Thoracic aorta (tissue), 2 donors: ENCODE measurements around the gene ACO2. TPM values are rescaled to one million over a fixed set of nuclear protein-coding genes. Genes with fewer than 3 reads are reported as not detected.

Experiments used
- ATAC-seq: fragments of 150-250 bp; one replicate; pipeline ENCODE4 v1.8.0; 2017; ENCODE audit warnings: low read depth; ENCODE audit not compliant: insufficient number of reproducible peaks, low FRiP score
- DNase-seq: peaks from one replicate; pipeline ENCODE4 v3.0.0-alpha.2; 2020; ENCODE audit warnings: low spot score
- H3K27ac ChIP-seq, 2 donors: fragments of 200-600 bp; sonication (generic); 1 replicate in 1 of 2; 2 replicates in 1 of 2; pipeline ENCODE4 v1.5.1; 2016; ENCODE audit warnings: mild to moderate bottlenecking in 2 of 2, moderate library complexity in 2 of 2
- H3K27me3 ChIP-seq: fragments of 200-600 bp; sonication (generic); replicated peaks from 2 replicates; pipeline ENCODE4 v1.6.0; 2016; ENCODE audit warnings: mild to moderate bottlenecking; ENCODE audit not compliant: insufficient read depth
- H3K36me3 ChIP-seq: fragments of 200-600 bp; sonication (generic); one replicate; pipeline ENCODE4 v1.5.1; 2016
- H3K4me1 ChIP-seq, 2 donors: fragments of 200-600 bp; sonication (generic); 1 replicate in 1 of 2; 2 replicates in 1 of 2; pipeline versions ENCODE4 v1.5.1 to v1.6.0; 2016; ENCODE audit warnings: low read depth in 2 of 2, mild to moderate bottlenecking in 1 of 2; ENCODE audit not compliant: control insufficient read depth in 1 of 2
- H3K4me3 ChIP-seq: fragments of 200-600 bp; sonication (generic); 2 replicates; pipeline ENCODE4 v1.5.1; 2016; ENCODE audit warnings: mild to moderate bottlenecking
- H3K9me3 ChIP-seq: fragments of 200-600 bp; sonication (generic); 2 replicates; pipeline ENCODE4 v1.5.1; 2016
- CTCF ChIP-seq: fragments of 200-600 bp; sonication (generic); IDR thresholded peaks from one replicate; pipeline ENCODE4 v1.5.1; 2019; ENCODE audit warnings: antibody characterized with exemption
- total RNA-seq, 2 donors: library from RNA; depleted of rRNA; stranded (reverse); fragments of >200 nt; gene quantifications; one replicate each; pipeline versions ENCODE4 v1.1.0 to v1.2.3, GENCODE V29; 2016

The ACO2 gene
- total RNA-seq, 2 donors from 2014 or later, result 52.1 to 57.8 TPM

DNA sequence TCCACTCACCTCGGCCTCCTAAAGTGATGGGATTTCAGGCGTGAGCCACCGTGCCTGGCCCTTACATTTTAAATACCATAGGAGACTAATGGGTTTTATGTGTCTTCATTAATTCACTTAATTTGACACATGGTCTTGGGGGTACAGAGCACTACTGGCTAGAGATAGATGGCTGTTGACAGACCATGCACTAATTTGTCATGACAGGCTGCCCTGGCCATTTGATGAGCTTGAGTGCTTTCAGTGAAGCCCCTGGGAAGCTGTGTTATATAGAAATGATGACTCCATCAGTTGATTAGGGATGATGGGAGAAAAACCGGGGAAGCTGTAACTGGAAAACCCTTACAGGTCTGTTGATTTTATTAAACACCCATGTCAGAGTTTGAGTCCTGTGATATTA, 7.0 kb upstream of the ACO2 start:
- Histone ChIP-seq H3K36me3 (peaks cover 68% of the 10 kb centered on the region), H3K27me3 (no peaks in the 10 kb centered on the region), H3K4me1 (no peaks in the 10 kb centered on the region), H3K9me3 (no peaks in the 10 kb centered on the region), H3K4me3 (no peak overlapping the region), H3K27ac (no peak overlapping the region)
- ATAC-seq (no peak), DNase-seq (no peak)
- no peak for TF ChIP-seq CTCF

- DNase-seq (no peak), ATAC-seq (no peak)
- no peaks in the 10 kb centered on the region for H3K27me3 ChIP-seq
- no peak for TF ChIP-seq CTCF
- no peaks in the 10 kb centered on the region for H3K9me3 ChIP-seq
- peaks cover 7 to 24% of the 10 kb centered on the region in 2 donors for H3K4me1 ChIP-seq
- peak overlapping the region; percentile 86 for H3K4me3 ChIP-seq
- peaks cover 22% of the 10 kb centered on the region for H3K36me3 ChIP-seq
- peak overlapping the region; percentile 84 to 97 for H3K27ac ChIP-seq
These were observed 418 bp downstream of the ACO2 start for GRCh38 chr22:41469218-41469851.

- ATAC-seq (no peak), DNase-seq (no peak)
- H3K27me3 ChIP-seq, result no peaks in the 10 kb centered on the region
- no peak for TF ChIP-seq CTCF
- H3K27ac ChIP-seq, result no peak overlapping the region
- no peaks in the 10 kb centered on the region for H3K9me3 ChIP-seq
- H3K4me3 ChIP-seq, result no peak overlapping the region
- H3K4me1 ChIP-seq, result peaks cover 7 to 24% of the 10 kb centered on the region in 2 donors
- peaks cover 9% of the 10 kb centered on the region for H3K36me3 ChIP-seq
These were observed 2.0 kb downstream of the ACO2 start for GRCh38 chr22:41470886-41471285.

DNA sequence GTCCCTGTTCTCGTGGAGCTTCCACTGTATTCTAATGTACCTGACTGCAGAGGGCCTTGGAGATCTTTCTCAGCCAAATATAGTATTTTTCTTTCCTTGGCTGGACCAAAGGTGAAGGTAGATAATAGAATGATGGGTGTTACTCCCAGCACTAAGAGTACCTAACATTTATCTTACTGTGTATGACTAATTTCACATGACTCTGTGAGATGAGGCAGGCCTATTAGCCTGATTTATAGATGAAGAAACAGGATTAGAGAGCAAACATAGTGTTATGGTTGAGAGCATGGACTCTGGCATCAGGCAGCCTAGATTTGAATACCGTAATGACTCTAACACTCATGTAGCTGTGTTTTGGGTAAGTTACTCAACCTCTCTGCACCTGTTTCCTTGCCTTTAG, 2.7 kb downstream of the ACO2 start:
- Histone ChIP-seq H3K9me3 (no peaks in the 10 kb centered on the region), H3K27me3 (no peaks in the 10 kb centered on the region), H3K27ac (no peak overlapping the region), H3K4me3 (no peak overlapping the region), H3K36me3 (peaks cover 5% of the 10 kb centered on the region), H3K4me1 (peaks cover 7 to 24% of the 10 kb centered on the region in 2 donors)
- no peak for DNase-seq
- ATAC-seq, result no peak
- TF ChIP-seq CTCF, result no peak

DNA sequence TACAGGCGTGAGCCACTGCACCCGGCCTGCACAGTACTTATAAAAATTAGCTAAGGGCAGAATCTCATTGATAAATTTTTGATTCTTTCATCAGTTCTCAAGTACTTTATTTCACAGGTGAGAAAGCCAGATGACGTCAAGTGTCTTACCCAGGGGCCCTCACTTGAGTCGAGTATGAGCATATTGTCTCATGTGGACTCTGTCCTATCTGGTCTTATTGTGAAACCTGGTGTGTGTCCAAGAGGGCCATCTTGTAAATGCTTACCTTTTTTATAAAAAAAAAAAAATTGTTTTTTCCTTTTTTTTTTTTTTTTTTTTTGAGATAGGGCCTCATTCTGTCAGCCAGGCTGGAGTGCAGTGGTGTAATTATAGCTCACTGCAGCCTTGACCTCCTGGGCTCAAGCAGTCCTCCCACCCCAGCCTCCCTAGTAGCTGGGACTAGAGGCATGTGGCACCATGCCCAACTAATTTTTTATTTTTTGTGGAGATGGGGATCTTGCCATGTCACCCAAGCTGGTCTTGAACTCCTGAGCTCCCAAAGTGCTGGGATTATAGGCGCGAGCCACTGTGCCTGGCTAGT, 6.0 kb downstream of the ACO2 start:
- no peaks in the 10 kb centered on the region for H3K27me3 ChIP-seq
- peaks cover 8 to 20% of the 10 kb centered on the region in 2 donors for H3K4me1 ChIP-seq
- ATAC-seq, result no peak
- H3K4me3 ChIP-seq, result no peak overlapping the region
- DNase-seq, result no peak
- no peaks in the 10 kb centered on the region for H3K9me3 ChIP-seq
- no peak for TF ChIP-seq CTCF
- H3K27ac ChIP-seq, result no peak overlapping the region
- no peaks in the 10 kb centered on the region for H3K36me3 ChIP-seq
